Right renal pelvis (tissue), 4 donors: Measurements from ENCODE around the gene RNF168. TPM values are rescaled to one million over a fixed set of nuclear protein-coding genes. Genes with fewer than 3 reads are reported as not detected.
A peak's percentile ranks its signal among the peaks of the same experiment; 100 is the strongest.
"Not testable (repeated sequence)": the region's sequence is repeated elsewhere in the genome, so short reads cannot be mapped to it uniquely, and the experiment has no call there.

Experiments used
- DNase-seq, 4 donors: peaks; one replicate each; pipeline ENCODE4 v3.0.0-alpha.2; 2013; ENCODE audit warnings: low read depth in 4 of 4, low spot score in 3 of 4, missing footprints in 1 of 4
- polyA plus RNA-seq, 4 donors: library from polyadenylated mRNA; unstranded; fragments of 120-200 nt; gene quantifications; one replicate each; pipeline ENCODE4 v1.2.1, GENCODE V29; 2013; ENCODE audit not compliant: insufficient read length in 4 of 4

RNF168 gene, protein sequence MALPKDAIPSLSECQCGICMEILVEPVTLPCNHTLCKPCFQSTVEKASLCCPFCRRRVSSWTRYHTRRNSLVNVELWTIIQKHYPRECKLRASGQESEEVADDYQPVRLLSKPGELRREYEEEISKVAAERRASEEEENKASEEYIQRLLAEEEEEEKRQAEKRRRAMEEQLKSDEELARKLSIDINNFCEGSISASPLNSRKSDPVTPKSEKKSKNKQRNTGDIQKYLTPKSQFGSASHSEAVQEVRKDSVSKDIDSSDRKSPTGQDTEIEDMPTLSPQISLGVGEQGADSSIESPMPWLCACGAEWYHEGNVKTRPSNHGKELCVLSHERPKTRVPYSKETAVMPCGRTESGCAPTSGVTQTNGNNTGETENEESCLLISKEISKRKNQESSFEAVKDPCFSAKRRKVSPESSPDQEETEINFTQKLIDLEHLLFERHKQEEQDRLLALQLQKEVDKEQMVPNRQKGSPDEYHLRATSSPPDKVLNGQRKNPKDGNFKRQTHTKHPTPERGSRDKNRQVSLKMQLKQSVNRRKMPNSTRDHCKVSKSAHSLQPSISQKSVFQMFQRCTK
- polyA plus RNA-seq: 10 to 100 TPM; 12.8 to 15.0 (median 14.5) TPM

DNA sequence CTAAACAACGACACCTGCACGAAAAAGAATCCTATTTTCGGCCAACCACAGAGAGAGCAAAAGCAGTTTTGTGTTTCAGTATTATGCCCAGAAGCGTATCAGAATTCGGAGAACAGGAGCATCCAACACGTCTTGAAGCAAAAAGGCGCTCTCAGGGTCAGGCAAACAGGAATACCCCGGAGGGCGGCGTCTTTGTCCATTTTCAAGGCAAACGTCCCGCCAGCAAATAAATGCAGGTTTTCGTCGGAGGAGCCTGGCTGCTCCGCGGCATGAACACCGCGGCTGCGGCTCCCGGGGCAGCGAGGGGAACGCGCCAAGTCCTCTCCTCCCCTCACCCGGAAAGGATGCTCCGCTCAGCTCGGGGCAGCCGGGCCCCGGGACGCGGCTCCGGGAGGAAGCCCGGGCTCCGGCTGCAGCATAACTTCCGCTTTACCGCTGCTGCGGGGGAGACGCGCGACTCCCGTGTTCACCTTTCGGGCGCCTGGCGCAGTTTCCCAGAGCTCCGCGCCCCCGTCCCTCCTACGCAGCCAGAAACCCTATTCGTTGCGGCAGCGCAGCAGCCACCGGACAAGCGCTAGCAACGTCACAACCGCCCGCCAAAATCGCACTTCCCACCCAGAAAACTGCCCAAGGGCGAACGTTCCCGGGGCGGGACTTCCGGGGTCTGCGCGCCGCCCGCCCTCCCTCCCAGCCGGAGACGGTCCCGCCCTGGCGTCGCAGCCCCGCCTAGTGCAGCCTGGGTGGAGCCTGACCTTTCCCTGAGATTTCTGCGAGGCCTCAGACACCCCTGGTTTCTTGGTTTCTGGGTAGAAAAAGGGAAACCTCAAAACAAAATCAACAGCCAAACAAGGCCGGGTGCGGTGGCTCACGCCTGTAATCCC, at the start of gene RNF168:
RNF168 (minus strand) TSS at position 573 of the 881 bp plus-strand sequence. CDS start 595 bp downstream, outside the sequence.
- DNase-seq: peak; percentile 91 to 92 (median 92)

DNA sequence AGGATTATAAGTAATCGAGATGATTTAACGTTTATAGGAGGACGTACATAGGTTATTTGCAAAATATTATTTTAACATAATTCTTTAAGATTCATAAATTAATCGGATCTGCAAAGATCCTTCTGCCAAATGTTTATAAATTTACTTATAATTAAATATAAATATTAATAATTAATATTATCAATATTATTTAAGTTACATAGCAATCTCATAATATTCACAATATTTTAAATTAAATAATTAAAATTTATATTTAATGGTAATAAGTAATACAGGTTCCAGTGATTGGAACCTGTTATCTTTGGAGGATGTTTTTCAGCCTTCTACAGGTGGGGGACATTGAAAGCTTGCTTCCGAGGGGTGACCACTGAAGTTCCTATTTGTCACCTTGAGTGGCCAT, 48.7 kb upstream of the RNF168 start:
- no peak for DNase-seq

DNA sequence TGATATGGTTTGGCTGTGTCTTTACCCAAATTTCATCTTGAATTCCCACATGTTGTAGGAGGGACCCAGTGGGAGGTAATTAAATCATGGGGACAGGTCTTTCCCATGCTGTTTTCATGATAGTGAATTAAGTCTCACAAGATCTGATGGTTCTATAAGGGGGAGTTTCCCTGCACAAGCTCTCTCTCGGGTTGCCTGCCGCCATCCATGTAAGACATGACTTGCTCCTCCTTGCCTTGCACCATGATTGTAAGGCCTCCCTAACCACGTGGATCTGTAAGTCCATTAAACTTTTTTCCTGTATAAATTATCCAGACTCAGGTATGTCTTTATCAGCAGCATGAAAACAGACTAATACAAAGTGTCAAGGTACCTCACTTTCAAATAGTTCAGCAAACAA, 46.6 kb upstream of the RNF168 start:
- not testable (repeated sequence) for DNase-seq

DNA sequence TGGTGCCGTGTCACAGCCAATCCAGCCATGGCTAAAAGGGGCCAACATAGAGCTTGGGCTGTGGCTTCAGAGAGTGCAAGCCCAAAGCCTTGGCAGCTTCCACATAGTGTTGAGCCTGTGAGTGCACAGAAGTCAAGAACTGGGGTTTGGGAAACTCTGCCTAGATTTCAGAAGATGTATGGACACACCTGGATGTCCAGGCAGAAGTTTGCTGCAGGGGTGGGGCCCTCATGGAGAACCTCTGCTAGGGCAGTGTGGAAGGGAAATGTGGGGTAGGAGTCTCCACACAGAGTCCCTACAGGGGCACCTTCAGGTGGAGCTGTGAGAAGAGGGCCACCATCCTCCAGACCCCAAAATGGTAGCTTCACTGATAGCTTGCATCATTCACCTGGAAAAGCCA, 45.7 kb upstream of the RNF168 start:
- DNase-seq: not testable (repeated sequence)

DNA sequence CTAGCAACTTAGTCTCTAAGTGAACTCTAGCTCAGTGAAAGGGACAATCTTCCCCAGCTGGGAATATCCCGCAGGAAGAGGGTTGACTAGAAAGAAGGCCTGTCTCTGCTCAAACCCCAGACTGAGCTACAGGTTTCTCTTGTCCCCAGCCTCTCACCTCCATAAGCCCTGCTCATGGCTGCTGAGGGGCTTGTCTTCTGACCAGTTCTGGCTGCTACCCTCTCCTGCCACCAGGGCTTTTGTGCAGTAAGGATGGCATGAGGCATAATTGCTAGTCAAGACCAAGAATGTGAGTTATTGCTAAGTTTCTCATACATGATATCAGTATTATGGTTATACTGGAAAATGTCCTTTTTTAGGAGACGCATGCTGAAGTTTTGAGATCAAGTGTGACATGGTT, 43.5 kb upstream of the RNF168 start:
- DNase-seq: no peak

DNA sequence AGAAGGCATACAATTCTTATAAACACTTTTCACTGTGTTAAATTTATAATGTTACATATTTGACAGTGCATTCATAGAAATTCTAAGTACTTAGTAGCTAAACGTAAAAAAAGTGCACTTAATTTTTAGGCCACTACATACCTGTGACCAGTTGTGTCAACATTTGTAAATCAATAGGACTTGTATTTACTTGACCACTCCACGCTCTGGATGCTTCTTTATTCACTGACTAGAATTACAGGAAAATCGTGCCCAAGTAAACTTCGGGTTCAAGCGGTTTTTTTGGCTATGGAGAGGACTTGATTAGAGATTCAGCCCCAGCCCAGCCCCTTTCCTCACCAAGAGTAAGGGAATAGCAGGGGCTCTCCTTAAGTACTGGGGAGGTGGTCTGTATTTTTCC, 43.0 kb upstream of the RNF168 start:
- DNase-seq: no peak

DNA sequence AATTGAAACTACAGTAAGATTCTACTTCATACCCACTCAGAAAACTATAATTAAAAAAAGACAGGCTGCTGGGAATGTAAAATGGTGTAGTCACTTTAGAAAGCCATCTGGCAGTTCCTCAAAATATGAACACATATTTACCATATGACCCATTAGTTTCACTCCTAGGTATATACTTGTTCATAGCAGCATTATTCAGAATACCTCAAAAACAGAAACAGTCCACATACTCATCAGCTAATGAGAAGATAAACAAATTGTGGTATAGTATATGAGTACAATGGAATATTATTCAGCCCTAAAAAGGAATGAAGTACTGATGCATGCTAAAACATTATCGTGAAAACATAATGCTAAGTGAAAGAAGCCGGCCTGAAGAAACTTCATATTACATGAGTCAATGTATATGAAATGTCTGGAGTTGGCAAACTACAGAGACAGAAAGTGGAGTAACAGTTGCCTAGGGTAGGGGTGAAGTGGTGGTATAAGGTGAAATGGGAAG, 41.0 kb upstream of the RNF168 start:
- DNase-seq: no peak

DNA sequence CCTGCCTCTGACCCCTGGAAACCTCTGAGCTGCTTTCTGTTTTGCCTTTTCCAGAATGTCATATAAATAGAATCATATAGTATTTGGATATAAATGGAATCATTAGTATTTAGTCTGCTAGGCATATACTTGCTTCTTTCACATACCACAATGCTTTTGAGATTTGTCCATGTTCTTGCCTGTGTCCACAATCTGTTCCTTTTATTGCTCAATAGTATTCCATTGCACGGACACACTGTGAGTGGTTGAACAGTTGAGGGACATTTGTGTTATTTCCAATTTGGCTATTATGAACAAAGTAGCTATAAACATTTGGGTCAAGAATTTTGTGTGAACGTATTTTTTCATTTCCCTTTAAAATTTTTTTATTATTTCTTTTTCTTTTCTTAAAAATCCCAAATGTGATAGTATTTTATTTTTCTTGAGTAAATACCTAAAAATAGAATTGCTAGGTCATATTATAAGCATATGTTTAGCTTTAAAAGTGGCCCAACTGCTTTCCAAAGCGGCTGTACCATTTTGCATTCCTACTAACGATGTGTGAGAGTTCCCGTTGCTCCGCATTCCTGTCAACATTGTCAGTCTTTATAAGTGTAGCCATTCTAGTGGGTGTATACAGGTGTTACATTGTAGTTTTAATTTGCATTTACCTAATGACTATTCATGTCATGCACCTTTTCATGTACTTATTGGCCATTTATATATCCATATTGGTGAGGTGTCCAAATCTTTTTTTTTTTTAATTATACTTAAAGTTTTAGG, 38.3 kb upstream of the RNF168 start:
- no peak for DNase-seq

DNA sequence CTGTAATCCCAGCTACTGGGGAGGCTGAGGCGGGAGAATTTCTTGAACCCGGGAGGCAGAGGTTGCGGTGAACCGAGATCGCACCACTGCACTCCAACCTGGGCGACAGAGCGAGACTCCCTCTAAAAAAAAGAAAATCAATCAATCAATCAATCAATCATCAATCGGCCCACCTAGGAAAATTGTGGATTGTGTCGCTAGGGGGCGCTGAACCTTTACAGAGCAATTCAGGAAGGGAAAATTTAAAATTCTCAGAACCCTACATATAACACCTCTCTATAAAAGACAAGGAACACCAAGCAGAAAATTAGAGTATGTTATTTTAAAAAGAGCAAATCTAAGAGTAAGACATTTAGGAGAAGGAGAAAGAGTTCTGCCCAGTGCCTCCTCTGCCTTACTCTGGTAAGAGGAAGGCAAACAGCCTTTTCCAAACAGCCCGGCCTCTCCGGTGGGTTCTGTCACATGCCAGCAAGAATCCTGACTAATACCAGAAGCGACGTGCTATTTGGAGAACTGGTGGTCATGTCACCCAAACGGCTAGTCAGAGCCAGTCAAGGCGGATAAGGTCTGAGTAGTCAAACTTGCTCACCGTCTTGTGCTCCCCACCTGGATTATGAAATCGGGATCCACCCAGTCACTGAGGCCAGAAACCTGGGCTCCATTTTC, 33.9 kb upstream of the RNF168 start:
- DNase-seq: no peak

DNA sequence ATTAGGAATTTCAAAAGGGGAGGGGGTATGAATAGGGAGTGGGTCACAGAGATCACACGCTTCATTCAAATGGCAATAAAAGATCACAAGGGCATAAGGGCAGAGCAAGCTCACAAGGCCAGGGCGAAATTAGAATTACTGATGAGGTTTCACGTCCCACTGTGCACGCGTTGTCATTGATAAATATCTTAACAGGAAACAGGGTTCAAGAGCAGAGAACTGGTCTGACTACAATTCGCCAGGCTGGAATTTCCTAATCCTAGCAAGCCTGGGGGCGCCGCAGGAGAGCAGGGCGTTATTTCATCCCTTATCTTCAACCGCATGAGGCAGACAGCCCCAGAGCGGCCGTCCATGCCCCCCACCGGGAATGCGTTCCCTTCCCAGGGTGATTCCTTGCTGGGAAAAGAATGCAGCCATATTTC, 29.7 kb upstream of the RNF168 start:
- no peak for DNase-seq

DNA sequence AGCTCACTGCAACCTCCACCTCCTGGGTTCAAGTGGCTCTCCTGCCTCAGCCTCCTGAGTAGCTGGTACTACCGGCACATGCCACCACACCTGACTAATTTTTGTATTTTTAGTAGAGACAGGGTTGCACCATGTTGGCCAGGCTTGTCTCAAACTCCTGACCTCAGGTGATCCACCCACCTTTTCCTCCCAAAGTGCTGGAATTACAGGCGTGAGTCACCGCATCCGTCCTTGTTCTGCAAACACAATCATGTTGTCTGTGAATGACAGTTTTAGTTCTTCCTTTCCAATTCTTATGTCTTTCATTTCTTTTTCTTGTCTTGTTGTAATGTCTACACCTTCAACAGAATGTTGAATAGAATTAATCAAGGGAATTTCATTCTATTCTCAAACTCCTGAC, 27.9 kb upstream of the RNF168 start:
- no peak for DNase-seq

DNA sequence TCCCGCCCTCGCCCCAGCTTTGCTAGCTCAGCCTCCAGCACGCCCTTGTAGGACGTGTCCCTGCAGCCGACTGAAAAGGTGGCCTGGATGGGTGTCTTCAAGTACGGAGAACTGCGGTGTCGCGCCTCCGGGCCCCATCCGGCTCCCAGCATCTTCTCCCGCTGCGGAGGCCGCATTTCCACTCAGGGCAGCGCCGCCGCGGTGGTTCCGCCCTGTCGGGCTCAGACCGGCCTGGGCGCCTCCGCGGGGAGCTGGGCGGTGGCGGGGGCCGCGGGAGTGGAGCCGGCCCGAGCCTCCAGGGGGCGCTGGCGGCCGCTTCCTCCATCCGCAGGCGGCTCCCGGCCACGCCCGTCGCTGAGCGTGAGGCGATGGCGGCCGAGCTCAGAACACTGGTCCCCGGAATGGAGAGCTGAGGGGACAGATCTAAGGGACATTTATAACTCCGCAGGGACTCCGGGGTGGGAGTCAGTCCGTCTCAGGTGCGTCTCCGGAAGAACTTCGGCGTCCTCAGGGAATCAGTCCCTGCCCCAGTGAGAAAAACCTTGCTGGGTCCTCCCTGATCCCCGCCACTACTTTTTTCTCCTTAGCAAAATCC, 25.2 kb upstream of the RNF168 start:
- peak; percentile 13 to 73 (median 54) for DNase-seq

DNA sequence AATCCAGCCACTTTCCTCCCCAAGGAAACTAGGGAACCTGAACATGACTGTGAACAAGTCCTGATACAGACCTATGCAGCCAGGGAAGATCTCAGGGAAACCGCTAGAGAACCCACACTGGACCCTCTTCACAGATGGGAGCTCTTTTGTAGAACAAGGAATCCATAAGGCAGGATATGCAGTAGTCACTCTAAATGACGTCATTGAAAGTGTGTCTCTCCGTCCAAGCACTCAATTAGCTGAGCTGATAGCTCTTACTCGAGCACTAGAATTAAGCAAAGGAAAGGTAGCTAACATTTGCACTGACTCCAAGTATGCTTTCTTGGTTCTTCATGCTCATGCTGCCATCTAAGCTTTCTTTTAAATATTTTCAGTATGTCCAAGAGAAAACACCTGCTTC, 21.6 kb upstream of the RNF168 start:
- no peak for DNase-seq

DNA sequence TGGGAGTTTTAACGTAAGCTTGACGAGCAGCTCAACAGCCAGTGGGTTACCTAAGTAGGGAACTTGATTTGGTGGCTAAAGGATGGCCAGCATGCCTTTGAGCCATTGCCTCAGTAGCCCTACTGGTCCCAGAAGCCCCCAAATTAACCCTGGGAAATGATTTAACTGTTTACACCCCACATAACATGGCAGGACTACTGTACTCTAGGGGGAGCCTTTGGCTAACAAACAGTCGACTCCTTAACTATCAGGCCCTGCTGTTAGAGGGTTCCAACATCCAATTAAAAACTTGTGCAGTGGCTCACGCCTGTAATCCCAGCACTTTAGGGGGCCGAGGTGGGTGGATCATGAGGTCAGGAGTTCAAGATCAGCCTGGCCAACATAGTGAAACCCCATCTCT, 21.0 kb upstream of the RNF168 start:
- no peak for DNase-seq

DNA sequence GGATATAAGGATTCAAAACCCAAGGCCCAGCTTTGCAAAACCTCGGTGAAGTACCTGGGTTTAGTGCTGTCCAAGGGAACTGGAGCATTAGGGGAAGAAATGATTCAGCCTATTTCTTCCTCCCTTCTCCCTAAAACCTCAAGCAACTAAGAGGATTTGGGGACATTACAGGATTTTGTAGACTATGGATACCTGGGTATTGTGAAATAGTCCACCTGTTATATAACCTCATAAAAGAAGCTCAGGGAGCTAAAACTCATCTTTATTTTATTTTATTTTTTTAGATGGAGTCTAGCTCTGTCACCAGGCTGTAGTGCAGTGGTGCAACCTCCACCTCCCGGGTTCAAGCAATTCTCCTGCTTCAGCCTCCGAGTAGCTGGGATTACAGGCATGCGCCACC, 20.3 kb upstream of the RNF168 start:
- DNase-seq: no peak

DNA sequence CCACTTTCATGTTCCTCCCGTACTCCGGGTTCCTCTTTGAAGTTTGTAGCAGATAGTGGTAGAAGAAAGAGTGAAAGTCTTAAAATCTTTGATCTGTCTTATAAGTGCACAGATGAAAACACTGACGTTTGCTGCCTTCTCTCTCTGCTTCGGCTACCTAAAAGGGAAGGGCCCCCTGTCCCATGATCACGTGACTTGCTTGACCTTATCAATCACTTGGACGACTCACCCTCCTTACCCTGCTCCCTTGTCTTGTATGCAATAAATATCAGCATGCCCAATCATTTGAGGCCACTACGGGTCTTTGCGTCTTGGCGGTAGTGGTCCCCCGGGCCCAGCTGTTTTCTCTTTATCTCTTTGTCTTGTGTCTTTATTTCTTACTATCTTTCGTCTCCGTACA, 17.7 kb upstream of the RNF168 start:
- not testable (repeated sequence) for DNase-seq

DNA sequence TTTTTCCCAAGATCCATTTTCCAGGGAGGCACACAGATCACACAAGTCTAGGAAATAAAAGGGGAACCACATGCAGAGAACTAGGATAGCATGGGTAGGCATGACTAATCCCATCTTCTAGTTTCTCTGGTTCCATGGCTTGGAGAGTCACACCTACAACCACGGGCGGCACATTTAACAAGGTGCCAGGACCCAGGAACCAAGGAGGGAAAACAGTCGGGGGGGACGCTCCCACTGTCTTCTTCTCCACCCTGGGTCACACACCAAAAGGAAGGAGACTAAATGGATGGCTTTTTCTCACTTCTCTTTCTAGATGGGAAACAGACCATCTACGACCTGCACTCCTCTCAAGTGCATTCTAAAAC, 16.1 kb upstream of the RNF168 start:
- DNase-seq: no peak

DNA sequence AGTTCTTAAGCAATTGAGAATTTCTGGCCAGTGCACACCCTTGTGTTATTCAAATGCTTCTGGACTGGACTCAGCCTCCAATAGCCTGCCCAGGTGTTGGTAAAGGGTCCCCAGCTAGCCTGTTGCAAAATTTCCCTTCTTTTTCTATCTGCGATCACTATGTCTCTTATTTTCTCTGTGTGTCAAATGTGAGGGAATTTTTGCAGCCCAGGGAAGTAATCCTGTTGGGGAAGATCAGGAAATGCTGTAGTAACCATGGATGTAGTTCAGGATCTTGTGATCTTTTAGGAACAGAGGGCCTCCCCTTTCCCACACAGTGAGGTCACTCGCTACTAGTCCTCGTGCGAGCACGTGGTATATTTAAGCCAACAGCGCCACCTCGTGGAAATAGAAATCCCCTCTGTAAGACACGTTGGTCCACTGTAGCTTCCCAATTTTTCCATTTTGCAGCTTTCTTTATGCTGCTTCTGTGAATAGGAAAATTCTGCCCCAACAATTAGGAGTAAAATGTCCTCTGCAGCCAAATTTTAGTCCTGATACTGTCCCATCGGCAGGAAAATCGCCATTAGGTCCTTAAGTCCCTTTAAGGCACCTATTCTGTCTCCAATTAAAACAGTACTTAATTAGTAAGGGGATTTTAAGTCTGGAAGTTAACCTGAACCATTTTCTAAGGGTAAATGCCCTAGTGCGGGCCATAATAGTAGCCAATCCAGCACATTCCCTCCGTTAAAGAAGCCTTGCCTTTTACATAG, 15.6 kb upstream of the RNF168 start:
- DNase-seq: no peak

DNA sequence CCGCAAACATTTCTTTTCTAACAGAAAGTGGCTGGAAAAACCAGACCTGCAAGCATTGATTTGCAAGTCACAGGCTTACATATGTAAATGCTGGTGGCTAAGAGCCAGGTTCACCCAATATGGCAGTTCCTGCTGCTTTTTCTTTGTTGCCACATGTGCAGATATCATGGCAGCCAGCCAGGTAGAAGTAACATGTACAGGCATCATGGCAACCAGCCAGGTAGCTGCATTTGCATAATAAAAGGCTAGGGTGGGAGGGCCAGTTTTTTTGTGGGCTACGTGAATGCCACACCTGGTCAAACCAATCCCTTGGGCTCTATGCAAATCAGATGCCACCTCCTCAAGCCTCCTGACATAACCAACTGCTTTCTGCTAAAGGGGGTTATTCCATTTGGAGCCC, 14.4 kb upstream of the RNF168 start:
- DNase-seq: no peak
